Cardiac fibroblast (primary cell): Measurements from ENCODE around the gene ATAD5.

Experiments used
- DNase-seq, 2 donors: peaks; one replicate each; pipeline versions ENCODE4 v3.0.0 to v3.0.0-alpha.2; 2010; ENCODE audit warnings: low read depth in 2 of 2
- H3K4me3 ChIP-seq, 2 donors: replicated peaks in 1 of 2; 1 replicate in 1 of 2; 2 replicates in 1 of 2; pipeline ENCODE4 v1.5.1; 2011; ENCODE audit warnings: low read depth in 2 of 2, low read length in 2 of 2, mild to moderate bottlenecking in 2 of 2, moderate library complexity in 1 of 2
- TF ChIP-seq, protein P1 (sequence below): IDR thresholded peaks from one replicate; pipeline ENCODE4 v1.5.1; 2011; ENCODE audit warnings: low read depth, mild to moderate bottlenecking, low read length, inconsistent platforms

Gene ATAD5

GRCh38 chr17:30921544-30922196 is 89.9 kb downstream of the ATAD5 start, which contains the start of gene ADAP2:
ADAP2 (plus strand) TSS chr17:30921945; CDS start chr17:30922015, 70 bp downstream.
- TF ChIP-seq, protein P1, sequence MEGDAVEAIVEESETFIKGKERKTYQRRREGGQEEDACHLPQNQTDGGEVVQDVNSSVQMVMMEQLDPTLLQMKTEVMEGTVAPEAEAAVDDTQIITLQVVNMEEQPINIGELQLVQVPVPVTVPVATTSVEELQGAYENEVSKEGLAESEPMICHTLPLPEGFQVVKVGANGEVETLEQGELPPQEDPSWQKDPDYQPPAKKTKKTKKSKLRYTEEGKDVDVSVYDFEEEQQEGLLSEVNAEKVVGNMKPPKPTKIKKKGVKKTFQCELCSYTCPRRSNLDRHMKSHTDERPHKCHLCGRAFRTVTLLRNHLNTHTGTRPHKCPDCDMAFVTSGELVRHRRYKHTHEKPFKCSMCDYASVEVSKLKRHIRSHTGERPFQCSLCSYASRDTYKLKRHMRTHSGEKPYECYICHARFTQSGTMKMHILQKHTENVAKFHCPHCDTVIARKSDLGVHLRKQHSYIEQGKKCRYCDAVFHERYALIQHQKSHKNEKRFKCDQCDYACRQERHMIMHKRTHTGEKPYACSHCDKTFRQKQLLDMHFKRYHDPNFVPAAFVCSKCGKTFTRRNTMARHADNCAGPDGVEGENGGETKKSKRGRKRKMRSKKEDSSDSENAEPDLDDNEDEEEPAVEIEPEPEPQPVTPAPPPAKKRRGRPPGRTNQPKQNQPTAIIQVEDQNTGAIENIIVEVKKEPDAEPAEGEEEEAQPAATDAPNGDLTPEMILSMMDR: no peak
- DNase-seq: no peak

GRCh38 chr17:30922235-30923030 is 90.7 kb downstream of the ATAD5 start:
- TF ChIP-seq, protein P1: no peak
- DNase-seq: peak in 1 of 2 donors; percentile 5
- peak overlapping the region; percentile 29 to 30 for H3K4me3 ChIP-seq

More at GRCh38 chr17:30921544-30922196, 89.9 kb downstream of the ATAD5 start, which contains the start of gene ADAP2:
- H3K4me3 ChIP-seq: peak within 1 kb of the TSS; percentile 29 to 30

DNA sequence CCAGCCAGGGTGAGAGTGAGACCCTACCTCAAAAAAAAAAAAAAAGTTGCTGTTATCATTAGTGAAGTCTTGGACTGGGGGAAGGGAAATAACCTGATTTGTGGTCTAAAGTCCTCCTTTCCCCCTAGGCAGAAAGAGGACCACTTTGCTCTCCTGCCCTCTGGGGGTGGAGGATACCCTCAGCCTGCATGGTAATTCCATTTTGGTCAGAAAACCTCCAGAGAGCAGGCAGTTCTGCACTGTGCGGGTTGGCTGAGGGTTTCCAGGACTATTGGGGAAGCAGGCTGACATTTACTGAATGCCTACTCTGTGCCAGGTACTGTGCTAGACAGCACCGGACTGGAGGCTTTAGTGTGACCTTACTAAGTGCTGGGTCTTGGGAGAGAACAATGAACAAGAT is 92.6 kb downstream of the ATAD5 start:
- DNase-seq: no peak
- no peak overlapping the region for H3K4me3 ChIP-seq
- TF ChIP-seq, protein P1: no peak

DNA sequence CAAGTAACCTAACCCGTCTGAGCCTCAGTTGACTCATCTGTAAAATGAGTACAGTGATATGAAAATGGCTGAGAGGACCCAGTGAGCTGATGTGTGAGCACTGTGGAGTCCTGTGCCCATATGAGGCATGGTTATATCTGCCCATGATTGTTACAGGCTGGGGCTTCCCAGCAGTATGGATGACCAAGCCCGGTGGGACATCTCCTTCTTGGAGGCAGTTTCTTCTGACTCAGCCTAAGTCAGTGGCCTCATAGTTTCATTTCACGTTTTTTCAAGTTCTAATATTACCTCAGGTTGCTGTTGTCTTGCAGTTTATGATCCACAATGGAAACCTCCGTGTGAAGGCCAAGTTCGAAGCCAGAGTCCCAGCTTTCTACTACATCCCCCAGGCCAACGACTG is 94.8 kb downstream of the ATAD5 start:
- DNase-seq: peak in 1 of 2 donors; percentile 11
- TF ChIP-seq, protein P1: no peak
- no peak overlapping the region for H3K4me3 ChIP-seq

GRCh38 chr17:30927756-30928155 is 96.0 kb downstream of the ATAD5 start:
- no peak for DNase-seq
- TF ChIP-seq, protein P1: no peak
- H3K4me3 ChIP-seq: no peak overlapping the region

- no peak overlapping the region for H3K4me3 ChIP-seq
- no peak for DNase-seq
- TF ChIP-seq, protein P1: no peak
Measured at GRCh38 chr17:30928584-30928983, 96.8 kb downstream of the ATAD5 start.
